Smooth muscle cell of the brain vasculature (primary cell): ENCODE results near the gene IMPG2.

ENCODE experiments used
- DNase-seq: peaks from one replicate; pipeline ENCODE4 v3.0.0-alpha.2; 2012; ENCODE audit warnings: low read depth, low spot score

The IMPG2 gene

GRCh38 chr3:101184111-101184510, 136.3 kb downstream of the IMPG2 start:
- no peak for DNase-seq

DNA sequence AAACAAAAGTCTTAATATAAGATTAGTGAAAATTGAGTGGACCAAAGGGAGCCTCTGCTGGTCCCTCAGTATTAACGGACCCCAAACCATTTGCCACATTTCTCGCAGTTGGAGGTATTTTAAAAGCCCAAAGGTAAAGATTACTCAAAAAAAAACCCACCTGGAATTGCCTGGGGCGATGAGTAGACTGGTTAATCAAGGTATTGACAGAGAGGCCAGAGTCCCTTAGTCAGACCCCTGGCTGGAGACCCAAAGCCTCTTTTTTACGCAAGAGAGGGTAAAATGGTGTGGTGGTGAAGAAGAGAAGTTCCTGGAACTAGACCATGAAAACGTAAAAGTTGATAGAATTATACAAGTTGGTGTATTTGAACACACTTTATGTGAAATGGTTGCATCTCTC, 137.2 kb downstream of the IMPG2 start:
- DNase-seq, result no peak

DNA sequence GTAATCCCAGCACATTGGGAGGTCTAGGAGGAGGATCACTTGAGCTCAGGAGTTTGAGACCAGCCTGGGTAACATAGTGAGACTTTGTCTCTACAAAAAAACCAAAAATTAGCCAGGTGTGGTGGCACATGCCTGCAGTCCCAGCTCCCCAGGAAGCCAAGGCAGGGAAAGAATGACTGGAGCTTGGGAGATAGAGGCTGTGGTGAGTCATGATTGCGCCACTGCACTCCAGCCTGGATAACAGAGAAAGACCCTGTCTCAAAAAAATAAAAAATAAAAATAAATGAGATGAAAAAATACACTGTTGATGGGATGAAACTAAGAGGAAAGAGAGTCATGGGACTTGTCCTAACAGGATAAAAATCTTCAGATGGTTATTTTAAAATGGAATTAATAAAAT, 137.6 kb downstream of the IMPG2 start:
- DNase-seq, result no peak

- DNase-seq, result no peak
Measured at GRCh38 chr3:101181801-101182200, 138.6 kb downstream of the IMPG2 start.

DNA sequence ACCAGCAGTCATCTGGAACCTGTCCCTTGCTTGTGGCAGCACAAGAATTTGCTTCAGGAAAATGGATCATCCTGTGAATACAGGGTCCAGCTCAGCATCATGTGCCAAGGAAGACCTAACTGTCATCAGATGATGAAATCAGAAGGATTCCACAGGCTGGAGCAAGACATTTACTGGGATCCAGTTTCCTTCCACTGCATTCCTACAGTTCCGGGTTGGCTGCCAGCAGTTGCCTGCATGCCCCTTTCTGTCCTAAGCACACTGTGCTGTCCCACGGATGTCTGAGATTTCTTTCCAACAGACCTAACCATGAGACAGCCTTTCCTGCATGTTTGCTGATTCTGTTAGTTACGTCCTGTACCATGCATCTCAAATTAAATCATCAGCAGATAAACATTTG, 140.7 kb downstream of the IMPG2 start:
- no peak for DNase-seq

GRCh38 chr3:101177577-101177976, 142.8 kb downstream of the IMPG2 start:
- DNase-seq, result no peak
